A673 (cell line): ENCODE measurements around the gene TOPAZ1. TPM values are rescaled to one million over a fixed set of nuclear protein-coding genes. Genes with fewer than 3 reads are reported as not detected.
A peak's percentile ranks its signal among the peaks of the same experiment; 100 is the strongest.
"Not testable (repeated sequence)": the region's sequence is repeated elsewhere in the genome, so short reads cannot be mapped to it uniquely, and the experiment has no call there.

Experiments
- BruUV-seq: library from RNA; stranded (reverse); fragments of 400-500 nt; replicated peaks from 2 replicates; lab custom pipeline; 2021; lab: Mats Ljungman, UMichigan
- CTCF ChIA-PET: fragments of 300-600 bp; sonication (Branson Sonifier 250); formaldehyde crosslinking; loops from one replicate; lab custom pipeline; 2022; ENCODE audit warnings: antibody characterized with exemption; lab: Charles Lee
- POLR2A ChIA-PET: fragments of 300-600 bp; sonication (Branson Sonifier 250); formaldehyde crosslinking; loops from one replicate; lab custom pipeline; 2022; ENCODE audit warnings: antibody characterized with exemption; ENCODE audit not compliant: low non-redundant PET; lab: Charles Lee
- DNase-seq: peaks from one replicate; pipeline ENCODE4 v3.0.0-alpha.2; 2015; ENCODE audit warnings: low spot score
- H3K27ac ChIP-seq: fragments of 200-600 bp; sonication (generic); 2 replicates; pipeline ENCODE4 v1.5.1; 2016; ENCODE audit warnings: mixed run types, low read depth, mild to moderate bottlenecking, mixed read lengths, antibody characterized with exemption, low read length; ENCODE audit not compliant: poor library complexity, severe bottlenecking
- H3K27me3 ChIP-seq: fragments of 200-600 bp; sonication (generic); replicated peaks from 2 replicates; pipeline ENCODE4 v1.6.1; 2017; ENCODE audit warnings: mixed run types, low read depth, mild to moderate bottlenecking, mixed read lengths, antibody characterized with exemption, low read length; ENCODE audit not compliant: insufficient read depth, poor library complexity
- H3K36me3 ChIP-seq: fragments of 200-600 bp; sonication (generic); 2 replicates; pipeline ENCODE4 v1.6.1; 2016; ENCODE audit warnings: mixed run types, mild to moderate bottlenecking, mixed read lengths, antibody characterized with exemption, low read length; ENCODE audit not compliant: insufficient read depth, poor library complexity, severe bottlenecking
- H3K4me1 ChIP-seq: fragments of 200-600 bp; sonication (generic); 2 replicates; pipeline ENCODE4 v1.6.1; 2017; ENCODE audit warnings: mixed run types, mild to moderate bottlenecking, mixed read lengths, antibody characterized with exemption, low read length; ENCODE audit not compliant: insufficient read depth, poor library complexity, severe bottlenecking
- H3K4me3 ChIP-seq: fragments of 200-600 bp; sonication (generic); 2 replicates; pipeline ENCODE4 v1.5.1; 2016; ENCODE audit warnings: low read depth, mixed run types, mild to moderate bottlenecking, mixed read lengths, low read length; ENCODE audit not compliant: poor library complexity, severe bottlenecking
- H3K9me3 ChIP-seq: fragments of 200-600 bp; sonication (generic); 2 replicates; pipeline ENCODE4 v1.6.1; 2016; ENCODE audit warnings: mixed run types, low read depth, mild to moderate bottlenecking, mixed read lengths, antibody characterized with exemption, low read length; ENCODE audit not compliant: poor library complexity, severe bottlenecking
- EZH2 ChIP-seq: fragments of 200-600 bp; sonication (generic); IDR thresholded peaks from 2 replicates; pipeline ENCODE4 v1.6.1; 2017; ENCODE audit warnings: borderline replicate concordance, low read depth, mild to moderate bottlenecking, mixed read lengths, antibody characterized with exemption, low read length; ENCODE audit not compliant: poor library complexity, severe bottlenecking
- intact Hi-C: fragments of 100-400 bp; cut with micrococcal nuclease; formaldehyde crosslinking; loops from one replicate; pipeline ENCODE4 v1.10.0; 2022; ENCODE audit not compliant: unreplicated experiment
- total RNA-seq: library from RNA; stranded (reverse); gene quantifications from 2 replicates; pipeline ENCODE4 v1.2.3, GENCODE V29; 2021
- TF ChIP-seq, protein P1 (sequence below): fragments of 300-800, 200-600 bp; sonication (generic); conservative IDR thresholded peaks from 2 replicates; pipeline ENCODE4 v1.5.1; 2017; ENCODE audit warnings: low read depth, mild to moderate bottlenecking, antibody characterized with exemption, low read length, moderate library complexity, mixed read lengths

The TOPAZ1 gene
- total RNA-seq, 1 experiment from 2014 or later = not detected

DNA sequence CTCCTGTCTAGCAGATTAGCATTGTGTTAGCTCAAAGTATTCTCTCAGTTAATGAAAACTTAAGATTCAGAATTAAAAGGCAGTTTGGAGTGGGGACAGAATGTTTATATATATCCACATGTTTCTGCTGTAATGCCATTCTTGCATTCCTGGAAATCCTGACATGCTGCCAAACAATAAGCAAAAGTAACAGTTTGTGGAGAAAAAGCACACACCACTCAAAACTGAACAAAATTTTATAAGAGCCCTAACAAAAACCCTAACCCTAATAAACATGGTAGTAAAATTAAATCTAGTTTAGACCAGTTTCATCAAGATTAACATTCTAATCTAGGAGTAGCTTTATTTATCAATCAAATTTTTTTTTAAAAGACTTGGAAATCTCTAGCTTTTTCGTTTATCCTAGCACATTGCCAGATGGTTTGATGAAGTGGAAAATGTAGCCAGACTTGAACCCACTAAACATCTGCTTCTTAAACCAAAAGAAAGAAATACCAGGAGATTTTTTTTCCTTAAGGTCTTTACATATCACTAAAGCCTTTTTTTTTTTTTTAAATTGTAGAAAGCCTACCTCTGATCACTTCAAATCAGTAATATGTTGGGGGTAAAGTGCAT lies 100.6 kb downstream of the TOPAZ1 start:
- POLR2A ChIA-PET = no interaction called here
- intact Hi-C loops = no loop called here
- no peaks in the 10 kb centered on the region for H3K9me3 ChIP-seq
- BruUV-seq = no TSS peak
- TF ChIP-seq EZH2 = no peak
- TF ChIP-seq, protein P1, sequence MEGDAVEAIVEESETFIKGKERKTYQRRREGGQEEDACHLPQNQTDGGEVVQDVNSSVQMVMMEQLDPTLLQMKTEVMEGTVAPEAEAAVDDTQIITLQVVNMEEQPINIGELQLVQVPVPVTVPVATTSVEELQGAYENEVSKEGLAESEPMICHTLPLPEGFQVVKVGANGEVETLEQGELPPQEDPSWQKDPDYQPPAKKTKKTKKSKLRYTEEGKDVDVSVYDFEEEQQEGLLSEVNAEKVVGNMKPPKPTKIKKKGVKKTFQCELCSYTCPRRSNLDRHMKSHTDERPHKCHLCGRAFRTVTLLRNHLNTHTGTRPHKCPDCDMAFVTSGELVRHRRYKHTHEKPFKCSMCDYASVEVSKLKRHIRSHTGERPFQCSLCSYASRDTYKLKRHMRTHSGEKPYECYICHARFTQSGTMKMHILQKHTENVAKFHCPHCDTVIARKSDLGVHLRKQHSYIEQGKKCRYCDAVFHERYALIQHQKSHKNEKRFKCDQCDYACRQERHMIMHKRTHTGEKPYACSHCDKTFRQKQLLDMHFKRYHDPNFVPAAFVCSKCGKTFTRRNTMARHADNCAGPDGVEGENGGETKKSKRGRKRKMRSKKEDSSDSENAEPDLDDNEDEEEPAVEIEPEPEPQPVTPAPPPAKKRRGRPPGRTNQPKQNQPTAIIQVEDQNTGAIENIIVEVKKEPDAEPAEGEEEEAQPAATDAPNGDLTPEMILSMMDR = no peak
- no peaks in the 10 kb centered on the region for H3K27me3 ChIP-seq
- H3K4me3 ChIP-seq = no peak overlapping the region
- no peaks in the 10 kb centered on the region for H3K36me3 ChIP-seq
- peak; percentile 7 for DNase-seq
- CTCF ChIA-PET = no interaction called here
- no peak overlapping the region for H3K27ac ChIP-seq
- peaks cover 12% of the 10 kb centered on the region for H3K4me1 ChIP-seq

DNA sequence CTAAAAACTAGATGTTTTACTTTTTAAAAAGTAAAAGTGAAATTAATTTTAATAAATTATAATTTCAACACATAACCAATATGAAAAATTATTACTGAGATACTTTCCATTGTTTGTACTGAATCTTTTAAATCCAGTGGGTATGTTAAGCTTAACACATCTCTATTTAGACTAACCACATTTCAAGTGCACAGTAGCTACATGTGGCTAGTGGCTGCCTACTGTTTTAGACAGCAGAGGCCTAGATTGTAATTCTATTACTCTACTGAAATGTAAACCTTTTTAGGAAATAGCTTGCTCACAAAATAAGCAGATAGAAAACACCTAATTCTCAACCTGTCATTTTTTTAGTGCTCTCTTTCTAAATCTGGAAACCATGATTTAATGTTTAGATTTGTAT lies 101.7 kb downstream of the TOPAZ1 start:
- ChIA-PET POLR2A (interaction anchor here (0.6 kb wide), 1 partner anchor 39 kb away, joined by 3 read pairs; no protein-coding TSS in a partner anchor), CTCF (no interaction called here)
- peaks cover 12% of the 10 kb centered on the region for H3K4me1 ChIP-seq
- no peak overlapping the region for H3K27ac ChIP-seq
- TF ChIP-seq, protein P1 = no peak
- TF ChIP-seq EZH2 = no peak
- intact Hi-C loops = no loop called here
- no peaks in the 10 kb centered on the region for H3K9me3 ChIP-seq
- no peaks in the 10 kb centered on the region for H3K27me3 ChIP-seq
- no peak for DNase-seq
- no TSS peak for BruUV-seq
- no peaks in the 10 kb centered on the region for H3K36me3 ChIP-seq
- no peak overlapping the region for H3K4me3 ChIP-seq

DNA sequence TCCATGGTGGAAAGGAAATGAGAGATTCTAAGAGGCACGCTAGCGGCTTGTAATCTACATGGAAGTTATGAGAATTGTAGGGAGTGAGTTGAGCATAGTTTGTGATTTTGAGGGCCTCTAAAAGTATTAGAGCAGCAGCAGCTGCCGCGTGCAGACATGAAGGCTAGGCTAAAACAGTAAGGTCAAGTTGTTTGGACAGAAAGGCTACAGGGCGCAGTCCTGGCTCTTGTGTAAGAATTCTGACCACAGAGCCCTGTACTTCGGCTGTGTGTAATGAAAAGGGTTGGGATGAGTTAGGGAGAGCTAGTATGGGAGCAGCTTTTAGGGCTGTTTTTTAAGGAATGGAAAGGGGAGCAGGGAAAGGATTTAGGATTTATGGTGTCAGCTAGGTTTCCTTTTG lies 104.9 kb downstream of the TOPAZ1 start:
- DNase-seq, intact Hi-C loops, H3K4me1 ChIP-seq, H3K4me3 ChIP-seq, H3K27ac ChIP-seq, BruUV-seq, H3K9me3 ChIP-seq, CTCF ChIA-PET, H3K36me3 ChIP-seq, POLR2A ChIA-PET, H3K27me3 ChIP-seq: not testable (repeated sequence)

DNA sequence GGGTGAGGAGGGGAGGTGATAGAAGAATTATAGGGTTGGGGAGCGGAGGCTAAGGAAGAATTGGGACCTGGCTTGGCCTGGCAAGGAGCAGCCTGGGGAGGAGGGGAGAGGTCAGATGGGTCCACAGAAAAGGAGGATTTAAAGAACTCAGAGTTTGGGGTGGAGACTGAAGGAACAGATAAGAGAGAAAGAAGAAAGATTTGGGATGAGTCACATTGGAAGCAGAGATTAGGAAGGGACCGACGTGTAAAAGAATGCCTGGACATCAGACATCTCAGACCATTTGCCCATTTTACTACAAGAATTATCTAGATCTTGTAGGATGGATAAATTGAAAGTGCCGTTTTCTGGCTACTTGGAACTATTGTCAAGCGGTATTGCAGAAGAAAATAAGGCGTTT lies 107.3 kb downstream of the TOPAZ1 start:
- no peak for TF ChIP-seq EZH2
- TF ChIP-seq, protein P1 = no peak
- H3K27me3 ChIP-seq = no peaks in the 10 kb centered on the region
- intact Hi-C loops = no loop called here
- ChIA-PET CTCF (no interaction called here), POLR2A (no interaction called here)
- no TSS peak for BruUV-seq
- no peaks in the 10 kb centered on the region for H3K36me3 ChIP-seq
- H3K4me1 ChIP-seq = no peaks in the 10 kb centered on the region
- no peak for DNase-seq
- no peaks in the 10 kb centered on the region for H3K9me3 ChIP-seq
- no peak overlapping the region for H3K27ac ChIP-seq
- H3K4me3 ChIP-seq = no peak overlapping the region
